ENCODE results near the gene ADAMTS6. TPM values are rescaled to one million over a fixed set of nuclear protein-coding genes. Genes with fewer than 3 reads are reported as not detected.

Gene ADAMTS6
- total RNA-seq, 1 donor from 2014 or later, result 7.1 TPM

- Mint-ChIP-seq H3K36me3 (ENCODE audit: low read depth) (peaks cover 4% of the 10 kb centered on the region), H3K27ac (ENCODE audit: unreplicated experiment) (no peak overlapping the region)
Measured at GRCh38 chr5:65120371-65120967, 361.3 kb downstream of the ADAMTS6 start.

GRCh38 chr5:65117525-65117924, 364.2 kb downstream of the ADAMTS6 start:
- Mint-ChIP-seq H3K36me3 (ENCODE audit: low read depth) (peaks cover 4% of the 10 kb centered on the region), H3K4me1 (no peaks in the 10 kb centered on the region)
- TF ChIP-seq CTCF (conservative IDR thresholded peaks at IDR 0.05), result no peak

More at GRCh38 chr5:65120371-65120967, 361.3 kb downstream of the ADAMTS6 start:
- Mint-ChIP-seq H3K9me3 (peaks cover 10% of the 10 kb centered on the region), H3K27me3 (ENCODE audit: low read depth) (no peaks in the 10 kb centered on the region), H3K4me1 (peaks cover 3% of the 10 kb centered on the region), H3K4me3 (no peak overlapping the region)
- TF ChIP-seq CTCF (conservative IDR thresholded peaks at IDR 0.05), result no peak
- DNase-seq (ENCODE audit: low read depth, low spot score), result no peak

GRCh38 chr5:65113771-65114170, 367.9 kb downstream of the ADAMTS6 start:
- no peak for TF ChIP-seq CTCF (conservative IDR thresholded peaks at IDR 0.05)
- Mint-ChIP-seq H3K27ac (ENCODE audit: unreplicated experiment) (no peak overlapping the region), H3K36me3 (ENCODE audit: low read depth) (peaks cover 4% of the 10 kb centered on the region), H3K27me3 (ENCODE audit: low read depth) (no peaks in the 10 kb centered on the region), H3K4me3 (no peak overlapping the region), H3K4me1 (no peaks in the 10 kb centered on the region), H3K9me3 (peaks cover 6% of the 10 kb centered on the region)
- DNase-seq (ENCODE audit: low read depth, low spot score), result no peak

More at GRCh38 chr5:65117525-65117924, 364.2 kb downstream of the ADAMTS6 start:
- Mint-ChIP-seq H3K27ac (ENCODE audit: unreplicated experiment) (no peak overlapping the region), H3K9me3 (peaks cover 10% of the 10 kb centered on the region), H3K27me3 (ENCODE audit: low read depth) (no peaks in the 10 kb centered on the region), H3K4me3 (no peak overlapping the region)
- DNase-seq (ENCODE audit: low read depth, low spot score), result no peak

GRCh38 chr5:65111961-65112658, 369.6 kb downstream of the ADAMTS6 start:
- DNase-seq (ENCODE audit: low read depth, low spot score), result no peak
- no peak for TF ChIP-seq CTCF (conservative IDR thresholded peaks at IDR 0.05)
- H3K36me3 Mint-ChIP-seq (ENCODE audit: low read depth), result no peaks in the 10 kb centered on the region
- no peak overlapping the region for H3K4me3 Mint-ChIP-seq
- H3K4me1 Mint-ChIP-seq, result no peaks in the 10 kb centered on the region
- peaks cover 2% of the 10 kb centered on the region for H3K9me3 Mint-ChIP-seq
- no peaks in the 10 kb centered on the region for H3K27me3 Mint-ChIP-seq (ENCODE audit: low read depth)
- no peak overlapping the region for H3K27ac Mint-ChIP-seq (ENCODE audit: unreplicated experiment)

GRCh38 chr5:65108786-65109743, 372.7 kb downstream of the ADAMTS6 start:
- no peaks in the 10 kb centered on the region for H3K4me1 Mint-ChIP-seq
- no peak for DNase-seq (ENCODE audit: low read depth, low spot score)
- no peaks in the 10 kb centered on the region for H3K9me3 Mint-ChIP-seq
- no peaks in the 10 kb centered on the region for H3K27me3 Mint-ChIP-seq (ENCODE audit: low read depth)
- TF ChIP-seq CTCF (conservative IDR thresholded peaks at IDR 0.05), result no peak
- no peaks in the 10 kb centered on the region for H3K36me3 Mint-ChIP-seq (ENCODE audit: low read depth)
- H3K27ac Mint-ChIP-seq (ENCODE audit: unreplicated experiment), result no peak overlapping the region
- H3K4me3 Mint-ChIP-seq, result no peak overlapping the region

Data from neural crest cell (in vitro differentiated cells).